Body of pancreas (tissue), 4 donors: Measurements from ENCODE around the gene THPO.

Experiments used
- CTCF ChIP-seq, 7 experiments: fragments of 450-650 bp in 4 of 7; fragments of 200-600 bp in 3 of 7; sonication (generic) in 3 of 7; IDR thresholded peaks; one replicate each; pipeline ENCODE4 v1.5.1; 2016 to 2019; ENCODE audit warnings: antibody characterized with exemption in 7 of 7
- POLR2A ChIP-seq, 3 donors: fragments of 450-650 bp; IDR thresholded peaks; one replicate each; pipeline ENCODE4 v1.6.1; 2016; ENCODE audit warnings: antibody characterized with exemption in 3 of 3, mild to moderate bottlenecking in 2 of 3

GRCh38 chr3:184333700-184334099 is 44.3 kb downstream of the THPO start:
- TF ChIP-seq POLR2A (IDR thresholded peaks at IDR 0.05), result no peak
- no peak for TF ChIP-seq CTCF (IDR thresholded peaks at IDR 0.05)
